ENCODE data around the gene PHETA1. TPM values are rescaled to one million over a fixed set of nuclear protein-coding genes. Genes with fewer than 3 reads are reported as not detected.

The PHETA1 gene
- polyA plus RNA-seq, 1 donor from 2014 or later = 25.4 TPM

DNA sequence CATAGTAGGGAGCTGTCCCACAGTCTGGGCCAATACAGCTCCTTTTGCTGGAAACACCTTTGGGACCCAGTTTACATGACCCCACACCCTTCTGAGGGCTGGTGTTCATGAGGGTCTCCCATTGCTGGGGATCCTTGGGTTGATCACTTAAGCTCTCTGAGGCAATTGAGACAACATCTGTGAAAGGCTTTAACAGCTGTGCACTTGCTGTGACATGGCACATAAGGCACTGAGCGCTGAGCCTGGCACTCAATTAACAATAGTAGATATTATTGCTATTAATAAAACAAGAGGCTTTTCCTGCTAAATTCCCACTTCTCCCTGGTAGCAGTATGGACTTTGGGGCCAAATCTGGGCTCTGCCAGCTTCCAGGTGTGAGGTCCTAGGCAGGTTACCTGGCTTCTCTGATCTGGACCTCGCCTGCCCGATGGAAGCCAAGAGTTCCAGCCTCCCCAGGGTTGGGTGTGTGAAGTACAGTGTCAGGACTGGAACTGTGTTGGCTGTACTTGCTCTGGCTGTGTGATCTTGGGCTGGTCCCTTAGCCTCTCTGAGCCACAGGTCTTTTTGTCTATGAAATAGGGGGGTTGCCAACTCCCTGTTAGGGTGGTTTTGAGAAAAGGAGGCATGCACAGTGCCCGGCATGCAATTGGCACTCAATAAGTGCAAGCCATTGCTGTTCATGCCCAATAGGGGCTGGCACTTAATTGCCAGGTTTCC, 39.9 kb upstream of the PHETA1 start:
- H4K20me1 ChIP-seq (ENCODE audit: insufficient read depth) = no peaks in the 10 kb centered on the region
- H3K27ac ChIP-seq (ENCODE audit: low read length) = no peak overlapping the region
- no peaks in the 10 kb centered on the region for H3K79me2 ChIP-seq (replicated peaks; ENCODE audit: insufficient read depth, low read length)
- TF ChIP-seq POLR2AphosphoS5 (IDR thresholded peaks at IDR 0.05) (no peak), TAF1 (IDR thresholded peaks at IDR 0.05; ENCODE audit: low read depth) (no peak), EZH2 (IDR thresholded peaks at IDR 0.05; ENCODE audit: borderline replicate concordance, insufficient read depth, low read length, poor library complexity, severe bottlenecking) (no peak), MXI1 (conservative IDR thresholded peaks at IDR 0.05; ENCODE audit: poor library complexity, severe bottlenecking) (no peak), EP300 (conservative IDR thresholded peaks at IDR 0.05; ENCODE audit: poor library complexity, severe bottlenecking) (no peak)
- TF ChIP-seq, protein P1, sequence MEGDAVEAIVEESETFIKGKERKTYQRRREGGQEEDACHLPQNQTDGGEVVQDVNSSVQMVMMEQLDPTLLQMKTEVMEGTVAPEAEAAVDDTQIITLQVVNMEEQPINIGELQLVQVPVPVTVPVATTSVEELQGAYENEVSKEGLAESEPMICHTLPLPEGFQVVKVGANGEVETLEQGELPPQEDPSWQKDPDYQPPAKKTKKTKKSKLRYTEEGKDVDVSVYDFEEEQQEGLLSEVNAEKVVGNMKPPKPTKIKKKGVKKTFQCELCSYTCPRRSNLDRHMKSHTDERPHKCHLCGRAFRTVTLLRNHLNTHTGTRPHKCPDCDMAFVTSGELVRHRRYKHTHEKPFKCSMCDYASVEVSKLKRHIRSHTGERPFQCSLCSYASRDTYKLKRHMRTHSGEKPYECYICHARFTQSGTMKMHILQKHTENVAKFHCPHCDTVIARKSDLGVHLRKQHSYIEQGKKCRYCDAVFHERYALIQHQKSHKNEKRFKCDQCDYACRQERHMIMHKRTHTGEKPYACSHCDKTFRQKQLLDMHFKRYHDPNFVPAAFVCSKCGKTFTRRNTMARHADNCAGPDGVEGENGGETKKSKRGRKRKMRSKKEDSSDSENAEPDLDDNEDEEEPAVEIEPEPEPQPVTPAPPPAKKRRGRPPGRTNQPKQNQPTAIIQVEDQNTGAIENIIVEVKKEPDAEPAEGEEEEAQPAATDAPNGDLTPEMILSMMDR (IDR thresholded peaks at IDR 0.05; ENCODE audit: poor library complexity, severe bottlenecking) = no peak
- peaks cover 16% of the 10 kb centered on the region for H3K27me3 ChIP-seq (ENCODE audit: insufficient read depth, low read depth, low read length)
- H2AFZ ChIP-seq (ENCODE audit: low read depth, low read length) = no peak overlapping the region
- no peak overlapping the region for H3K9ac ChIP-seq (ENCODE audit: low read length)
- H3F3A ChIP-seq (ENCODE audit: insufficient read depth, low read length, poor library complexity, severe bottlenecking) = no peaks in the 10 kb centered on the region
- no peaks in the 10 kb centered on the region for H3K9me3 ChIP-seq (ENCODE audit: low read length)
- H3K4me2 ChIP-seq (ENCODE audit: low read length) = no peak overlapping the region
- H3K9me2 ChIP-seq (ENCODE audit: insufficient read depth, low read length) = no peaks in the 10 kb centered on the region
- no peak overlapping the region for H3K4me3 ChIP-seq (ENCODE audit: low read length)
- no peaks in the 10 kb centered on the region for H3K36me3 ChIP-seq (ENCODE audit: insufficient read depth, low read length)

DNA sequence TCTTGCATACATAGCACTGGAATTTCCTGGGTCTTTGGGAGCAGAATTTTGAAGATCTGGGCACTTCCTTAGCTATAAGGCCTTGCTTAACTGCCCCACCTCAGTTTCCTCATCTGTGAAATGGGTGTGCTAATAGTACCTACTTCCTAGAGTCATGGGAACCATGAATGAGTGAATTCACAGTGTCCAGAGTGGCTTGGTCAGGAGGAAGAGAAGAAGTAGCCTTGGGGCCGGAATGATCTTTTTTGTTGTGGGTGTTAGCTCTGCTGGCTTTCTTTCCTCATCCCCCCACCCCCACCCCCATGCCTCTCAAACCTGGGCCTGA, 39.2 kb upstream of the PHETA1 start:
- Histone ChIP-seq H3K9ac (ENCODE audit: low read length) (no peak overlapping the region), H3K9me3 (ENCODE audit: low read length) (no peaks in the 10 kb centered on the region), H3K4me3 (ENCODE audit: low read length) (no peak overlapping the region), H3K36me3 (ENCODE audit: insufficient read depth, low read length) (no peaks in the 10 kb centered on the region), H3K9me2 (ENCODE audit: insufficient read depth, low read length) (no peaks in the 10 kb centered on the region), H3K27me3 (ENCODE audit: insufficient read depth, low read depth, low read length) (peaks cover 16% of the 10 kb centered on the region), H3F3A (ENCODE audit: insufficient read depth, low read length, poor library complexity, severe bottlenecking) (no peaks in the 10 kb centered on the region), H3K79me2 (replicated peaks; ENCODE audit: insufficient read depth, low read length) (no peaks in the 10 kb centered on the region), H3K27ac (ENCODE audit: low read length) (no peak overlapping the region), H2AFZ (ENCODE audit: low read depth, low read length) (no peak overlapping the region), H4K20me1 (ENCODE audit: insufficient read depth) (no peaks in the 10 kb centered on the region), H3K4me2 (ENCODE audit: low read length) (no peak overlapping the region)
- TF ChIP-seq MXI1 (conservative IDR thresholded peaks at IDR 0.05; ENCODE audit: poor library complexity, severe bottlenecking) (no peak), POLR2AphosphoS5 (IDR thresholded peaks at IDR 0.05) (no peak), EZH2 (IDR thresholded peaks at IDR 0.05; ENCODE audit: borderline replicate concordance, insufficient read depth, low read length, poor library complexity, severe bottlenecking) (no peak), SMC3 (conservative IDR thresholded peaks at IDR 0.05; ENCODE audit: poor library complexity) (no peak), EP300 (conservative IDR thresholded peaks at IDR 0.05; ENCODE audit: poor library complexity, severe bottlenecking) (no peak), RAD21 (conservative IDR thresholded peaks at IDR 0.05) (no peak), TAF1 (IDR thresholded peaks at IDR 0.05; ENCODE audit: low read depth) (no peak)
- TF ChIP-seq, protein P2, sequence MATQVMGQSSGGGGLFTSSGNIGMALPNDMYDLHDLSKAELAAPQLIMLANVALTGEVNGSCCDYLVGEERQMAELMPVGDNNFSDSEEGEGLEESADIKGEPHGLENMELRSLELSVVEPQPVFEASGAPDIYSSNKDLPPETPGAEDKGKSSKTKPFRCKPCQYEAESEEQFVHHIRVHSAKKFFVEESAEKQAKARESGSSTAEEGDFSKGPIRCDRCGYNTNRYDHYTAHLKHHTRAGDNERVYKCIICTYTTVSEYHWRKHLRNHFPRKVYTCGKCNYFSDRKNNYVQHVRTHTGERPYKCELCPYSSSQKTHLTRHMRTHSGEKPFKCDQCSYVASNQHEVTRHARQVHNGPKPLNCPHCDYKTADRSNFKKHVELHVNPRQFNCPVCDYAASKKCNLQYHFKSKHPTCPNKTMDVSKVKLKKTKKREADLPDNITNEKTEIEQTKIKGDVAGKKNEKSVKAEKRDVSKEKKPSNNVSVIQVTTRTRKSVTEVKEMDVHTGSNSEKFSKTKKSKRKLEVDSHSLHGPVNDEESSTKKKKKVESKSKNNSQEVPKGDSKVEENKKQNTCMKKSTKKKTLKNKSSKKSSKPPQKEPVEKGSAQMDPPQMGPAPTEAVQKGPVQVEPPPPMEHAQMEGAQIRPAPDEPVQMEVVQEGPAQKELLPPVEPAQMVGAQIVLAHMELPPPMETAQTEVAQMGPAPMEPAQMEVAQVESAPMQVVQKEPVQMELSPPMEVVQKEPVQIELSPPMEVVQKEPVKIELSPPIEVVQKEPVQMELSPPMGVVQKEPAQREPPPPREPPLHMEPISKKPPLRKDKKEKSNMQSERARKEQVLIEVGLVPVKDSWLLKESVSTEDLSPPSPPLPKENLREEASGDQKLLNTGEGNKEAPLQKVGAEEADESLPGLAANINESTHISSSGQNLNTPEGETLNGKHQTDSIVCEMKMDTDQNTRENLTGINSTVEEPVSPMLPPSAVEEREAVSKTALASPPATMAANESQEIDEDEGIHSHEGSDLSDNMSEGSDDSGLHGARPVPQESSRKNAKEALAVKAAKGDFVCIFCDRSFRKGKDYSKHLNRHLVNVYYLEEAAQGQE (IDR thresholded peaks at IDR 0.05; ENCODE audit: borderline replicate concordance) = no peak
- TF ChIP-seq, protein P1 (IDR thresholded peaks at IDR 0.05; ENCODE audit: poor library complexity, severe bottlenecking) = no peak
